B cell (primary cell): Measurements from ENCODE around the gene PHF11.

Experiments
- EZH2 ChIP-seq: IDR thresholded peaks from 2 replicates; pipeline ENCODE4 v1.6.1; 2012; ENCODE audit warnings: borderline replicate concordance, low read depth, mild to moderate bottlenecking, moderate library complexity, low read length; ENCODE audit not compliant: insufficient read depth, poor library complexity, severe bottlenecking
- TF ChIP-seq, protein P1 (sequence below): fragments of 200-600 bp; IDR thresholded peaks from one replicate; pipeline ENCODE4 v1.8.0; 2022; ENCODE audit warnings: antibody characterized with exemption, mild to moderate bottlenecking

DNA sequence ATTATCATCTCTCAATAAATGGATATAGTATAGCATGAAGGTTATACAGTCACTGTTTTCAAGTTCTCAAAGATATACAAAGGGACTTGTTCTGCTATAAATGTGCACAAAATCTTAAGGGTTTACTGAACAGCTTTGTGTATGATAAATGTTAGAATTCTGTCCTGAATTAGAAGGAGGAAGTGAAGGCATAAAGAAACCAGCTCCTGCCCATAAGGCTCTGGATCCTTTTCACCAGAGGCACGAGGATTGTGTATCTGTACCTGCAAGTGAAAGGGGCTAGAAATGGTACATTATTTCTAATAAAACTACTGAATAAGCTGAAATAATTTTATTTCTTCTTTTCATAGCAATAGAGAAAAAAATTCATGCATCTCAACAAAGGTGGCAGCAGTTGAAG is 32.4 kb downstream of the PHF11 start:
- TF ChIP-seq, protein P1, sequence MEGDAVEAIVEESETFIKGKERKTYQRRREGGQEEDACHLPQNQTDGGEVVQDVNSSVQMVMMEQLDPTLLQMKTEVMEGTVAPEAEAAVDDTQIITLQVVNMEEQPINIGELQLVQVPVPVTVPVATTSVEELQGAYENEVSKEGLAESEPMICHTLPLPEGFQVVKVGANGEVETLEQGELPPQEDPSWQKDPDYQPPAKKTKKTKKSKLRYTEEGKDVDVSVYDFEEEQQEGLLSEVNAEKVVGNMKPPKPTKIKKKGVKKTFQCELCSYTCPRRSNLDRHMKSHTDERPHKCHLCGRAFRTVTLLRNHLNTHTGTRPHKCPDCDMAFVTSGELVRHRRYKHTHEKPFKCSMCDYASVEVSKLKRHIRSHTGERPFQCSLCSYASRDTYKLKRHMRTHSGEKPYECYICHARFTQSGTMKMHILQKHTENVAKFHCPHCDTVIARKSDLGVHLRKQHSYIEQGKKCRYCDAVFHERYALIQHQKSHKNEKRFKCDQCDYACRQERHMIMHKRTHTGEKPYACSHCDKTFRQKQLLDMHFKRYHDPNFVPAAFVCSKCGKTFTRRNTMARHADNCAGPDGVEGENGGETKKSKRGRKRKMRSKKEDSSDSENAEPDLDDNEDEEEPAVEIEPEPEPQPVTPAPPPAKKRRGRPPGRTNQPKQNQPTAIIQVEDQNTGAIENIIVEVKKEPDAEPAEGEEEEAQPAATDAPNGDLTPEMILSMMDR, result no peak
- no peak for TF ChIP-seq EZH2
